Tibial nerve (tissue), 4 donors: Measurements from ENCODE around the gene CDKN2B. TPM values are rescaled to one million over a fixed set of nuclear protein-coding genes. Genes with fewer than 3 reads are reported as not detected.

ENCODE experiments used
- DNase-seq, 2 donors: peaks; one replicate each; pipeline ENCODE4 v3.0.0-alpha.2; 2019; ENCODE audit warnings: low spot score in 2 of 2
- H3K27ac ChIP-seq, 4 donors: fragments of 200-600 bp; sonication (generic) in 3 of 4; one replicate each; pipeline ENCODE4 v1.5.1; 2017 to 2019; ENCODE audit warnings: mild to moderate bottlenecking in 1 of 4
- H3K27me3 ChIP-seq, 2 donors: fragments of 200-600 bp; sonication (generic) in 1 of 2; one replicate each; pipeline versions ENCODE4 v1.5.1 to v1.6.0; 2017 to 2019
- H3K36me3 ChIP-seq, 3 donors: fragments of 200-600 bp; sonication (generic); one replicate each; pipeline ENCODE4 v1.5.1; 2018 to 2019
- H3K4me1 ChIP-seq, 4 donors: fragments of 200-600 bp; sonication (generic) in 3 of 4; one replicate each; pipeline ENCODE4 v1.5.1; 2017 to 2019
- H3K4me3 ChIP-seq, 4 donors: fragments of 200-600 bp; sonication (generic) in 3 of 4; one replicate each; pipeline ENCODE4 v1.5.1; 2017 to 2019; ENCODE audit warnings: mild to moderate bottlenecking in 1 of 4, moderate library complexity in 1 of 4
- H3K9me3 ChIP-seq, 4 donors: fragments of 200-600 bp; sonication (generic) in 3 of 4; one replicate each; pipeline ENCODE4 v1.5.1; 2017 to 2019
- CTCF ChIP-seq, 5 experiments: fragments of 200-600 bp in 3 of 5; fragments of 450-650 bp in 2 of 5; sonication (generic) in 3 of 5; IDR thresholded peaks; one replicate each; pipeline ENCODE4 v1.5.1; 2016 to 2019; ENCODE audit warnings: antibody characterized with exemption in 5 of 5, mild to moderate bottlenecking in 3 of 5, moderate library complexity in 2 of 5
- EP300 ChIP-seq, 2 donors: sonication (generic); formaldehyde crosslinking; IDR thresholded peaks; one replicate each; pipeline ENCODE4 v1.6.1; 2017; ENCODE audit warnings: antibody characterized with exemption in 2 of 2, mild to moderate bottlenecking in 1 of 2
- POLR2A ChIP-seq, 2 donors: fragments of 450-650 bp; IDR thresholded peaks; one replicate each; pipeline ENCODE4 v1.6.1; 2017; ENCODE audit warnings: antibody characterized with exemption in 2 of 2, mild to moderate bottlenecking in 2 of 2, moderate library complexity in 2 of 2
- WGBS, 2 donors: methylation state at CpG; one replicate each; pipeline ENCODE4 v1.1.5; 2018; 5-methylcytosine and 5-hydroxymethylcytosine counted together
- total RNA-seq, 4 donors: library from RNA; depleted of rRNA; stranded (reverse); fragments of >200 nt; gene quantifications; one replicate each; pipeline ENCODE4 v1.1.0, GENCODE V29; 2016

CDKN2B gene
- total RNA-seq, 4 donors from 2014 or later: 18.2 to 33.1 (median 27.6) TPM

DNA sequence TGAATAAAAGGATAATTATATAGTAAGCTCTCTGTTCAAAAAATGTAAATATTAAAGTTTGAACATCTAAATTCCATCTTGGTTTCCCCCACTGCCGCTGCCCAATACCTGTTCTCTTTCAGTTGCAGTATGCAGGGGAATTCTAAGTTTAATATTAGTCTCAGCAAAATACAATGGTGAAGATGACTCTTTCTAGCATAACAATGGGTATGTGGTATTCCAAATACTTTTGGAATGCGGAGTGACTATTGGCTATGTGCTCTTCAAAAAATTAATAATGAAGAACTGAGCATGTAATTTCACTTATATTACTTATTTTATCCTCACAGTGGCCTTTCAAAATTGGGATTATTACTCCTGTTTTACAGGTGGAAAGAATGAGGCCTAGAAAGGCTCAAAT is 11.1 kb downstream of the CDKN2B start:
- DNase-seq: no peak
- H3K27me3 ChIP-seq: peaks cover 0 to 11% of the 10 kb centered on the region in 2 donors
- peaks cover 0 to 18% (median 5%) of the 10 kb centered on the region in 4 donors for H3K4me1 ChIP-seq
- H3K4me3 ChIP-seq: no peak overlapping the region
- H3K9me3 ChIP-seq: no peaks in the 10 kb centered on the region
- TF ChIP-seq CTCF (IDR thresholded peaks at IDR 0.05) (no peak), EP300 (IDR thresholded peaks at IDR 0.05) (no peak), POLR2A (IDR thresholded peaks at IDR 0.05) (no peak)
- H3K36me3 ChIP-seq: no peaks in the 10 kb centered on the region
- 85% methylated on average over 2 of the region's 2 CpGs for WGBS, 2 donors
- no peak overlapping the region for H3K27ac ChIP-seq

- no peaks in the 10 kb centered on the region for H3K9me3 ChIP-seq
- H3K27me3 ChIP-seq: peaks cover 0 to 15% of the 10 kb centered on the region in 2 donors
- WGBS, 2 donors: 88 to 97% methylated on average over 1 of the region's 1 CpG
- H3K4me1 ChIP-seq: peaks cover 0 to 18% (median 5%) of the 10 kb centered on the region in 4 donors
- TF ChIP-seq CTCF (IDR thresholded peaks at IDR 0.05): no peak
- TF ChIP-seq EP300 (IDR thresholded peaks at IDR 0.05): no peak
- TF ChIP-seq POLR2A (IDR thresholded peaks at IDR 0.05): no peak
- H3K4me3 ChIP-seq: no peak overlapping the region
- no peaks in the 10 kb centered on the region for H3K36me3 ChIP-seq
- no peak for DNase-seq
- H3K27ac ChIP-seq: no peak overlapping the region
Measured at GRCh38 chr9:21997480-21997879, 11.6 kb downstream of the CDKN2B start.

- Histone ChIP-seq H3K27me3 (peaks cover 0 to 18% of the 10 kb centered on the region in 2 donors), H3K9me3 (no peaks in the 10 kb centered on the region), H3K27ac (no peak overlapping the region), H3K36me3 (no peaks in the 10 kb centered on the region), H3K4me1 (peaks cover 0 to 18% (median 5%) of the 10 kb centered on the region in 4 donors), H3K4me3 (no peak overlapping the region)
- TF ChIP-seq EP300 (IDR thresholded peaks at IDR 0.05): no peak
- no peak for TF ChIP-seq POLR2A (IDR thresholded peaks at IDR 0.05)
- TF ChIP-seq CTCF (IDR thresholded peaks at IDR 0.05): no peak
- no peak for DNase-seq
- WGBS, 2 donors: 86 to 89% methylated on average over 5 of the region's 5 CpGs
Measured at GRCh38 chr9:21996858-21997257, 12.2 kb downstream of the CDKN2B start.

- DNase-seq: no peak
- Histone ChIP-seq H3K4me3 (no peak overlapping the region), H3K36me3 (no peaks in the 10 kb centered on the region), H3K4me1 (peaks cover 0 to 18% (median 5%) of the 10 kb centered on the region in 4 donors), H3K27ac (no peak overlapping the region), H3K27me3 (peaks cover 0 to 21% of the 10 kb centered on the region in 2 donors), H3K9me3 (no peaks in the 10 kb centered on the region)
- TF ChIP-seq CTCF (IDR thresholded peaks at IDR 0.05) (no peak), POLR2A (IDR thresholded peaks at IDR 0.05) (no peak), EP300 (IDR thresholded peaks at IDR 0.05) (no peak)
- WGBS, 2 donors: 71 to 78% methylated on average over 9 of the region's 9 CpGs
Measured at GRCh38 chr9:21996438-21996837, 12.7 kb downstream of the CDKN2B start.

DNA sequence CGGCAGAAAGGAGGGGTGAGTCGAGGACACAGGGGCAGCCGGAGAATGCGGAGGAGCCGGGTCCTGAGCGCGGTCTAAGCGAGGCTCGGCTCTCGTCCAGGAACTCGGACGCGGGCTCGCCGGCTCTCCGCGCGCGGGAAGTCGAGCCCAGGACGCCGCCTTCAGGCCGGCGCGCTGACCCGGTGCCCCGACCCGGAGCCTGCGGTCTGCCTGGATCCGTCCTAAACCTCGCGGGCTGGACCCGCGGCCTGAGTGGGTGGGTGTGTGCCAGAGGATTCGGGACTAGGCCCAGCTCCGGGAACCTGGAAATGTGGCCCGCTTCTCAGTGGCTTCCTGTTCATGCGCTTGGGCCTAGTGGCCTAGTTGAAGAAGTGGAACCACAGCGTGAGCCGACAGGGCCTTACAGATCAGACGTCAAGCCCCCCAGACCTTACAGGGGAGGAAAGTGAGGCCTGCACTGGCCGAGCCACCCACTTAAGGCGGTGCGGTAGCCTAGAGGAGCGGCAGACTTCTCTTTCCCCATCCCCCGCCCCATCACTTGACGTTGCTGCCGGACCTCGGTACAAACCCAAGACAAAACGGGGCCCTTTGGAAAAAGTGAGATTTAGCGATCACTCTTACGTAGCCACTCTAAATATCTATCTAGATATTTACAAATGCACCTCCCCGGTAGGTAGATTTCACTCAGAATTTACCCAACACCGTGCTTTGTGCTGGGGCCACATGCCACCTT is 13.3 kb downstream of the CDKN2B start:
- Histone ChIP-seq H3K27ac (peak overlapping the region in 3 of 4 donors; percentile 77 to 87 (median 86)), H3K4me3 (peak overlapping the region; percentile 48 to 88 (median 87)), H3K9me3 (no peaks in the 10 kb centered on the region), H3K36me3 (no peaks in the 10 kb centered on the region), H3K4me1 (peaks cover 0 to 18% (median 5%) of the 10 kb centered on the region in 4 donors), H3K27me3 (peaks cover 0 to 27% of the 10 kb centered on the region in 2 donors)
- WGBS, 2 donors: 19 to 26% methylated on average over 36 to 48 of the region's 54 CpGs
- no peak for DNase-seq
- TF ChIP-seq CTCF (IDR thresholded peaks at IDR 0.05) (peak in 2 of 5 experiments; percentile 14 to 25), POLR2A (IDR thresholded peaks at IDR 0.05) (no peak)
